AG04450 (cell line): ENCODE results near the gene LRRC8C. TPM values are rescaled to one million over a fixed set of nuclear protein-coding genes. Genes with fewer than 3 reads are reported as not detected.
A peak's percentile ranks its signal among the peaks of the same experiment; 100 is the strongest.

Source experiments
- CTCF ChIA-PET: fragments of 300-600, 350-600 bp; formaldehyde crosslinking; extraction: SDS; loops from one replicate; lab custom pipeline; 2022; ENCODE audit warnings: antibody characterized with exemption, inconsistent platforms; lab: Charles Lee
- POLR2A ChIA-PET: fragments of 350-600 bp; formaldehyde crosslinking; extraction: SDS; loops from one replicate; lab custom pipeline; 2021; ENCODE audit warnings: antibody characterized with exemption, inconsistent platforms; lab: Yijun Ruan, JAX
- DNase-seq: peaks from one replicate; pipeline ENCODE4 v3.0.0-alpha.2; 2011; ENCODE audit warnings: low read depth, low spot score
- H3K27ac ChIP-seq: one replicate; pipeline ENCODE4 v1.5.1; 2012; ENCODE audit warnings: low read depth, low read length, control low read depth
- H3K27me3 ChIP-seq: one replicate; pipeline ENCODE4 v1.6.0; 2012; ENCODE audit warnings: low read length; ENCODE audit not compliant: control insufficient read depth, insufficient read depth
- H3K4me3 ChIP-seq: 2 replicates; pipeline ENCODE4 v1.5.1; 2011; ENCODE audit warnings: mild to moderate bottlenecking, low read depth, low read length, control low read depth
- H3K9me3 ChIP-seq: 2 replicates; pipeline ENCODE4 v1.5.1; 2012; ENCODE audit warnings: low read length; ENCODE audit not compliant: control insufficient read depth, insufficient read depth
- CTCF ChIP-seq: IDR thresholded peaks from 2 replicates; pipeline ENCODE4 v1.5.1; 2011; ENCODE audit warnings: low read depth, low read length, control low read depth, inconsistent platforms
- polyA minus RNA-seq: library from RNA; depleted of rRNA, polyadenylated mRNA; stranded (reverse); fragments of >200 nt; gene quantifications from 2 replicates; pipeline ENCODE4 v1.2.3, GENCODE V29; 2011; rRNA and poly(A)+ RNA removed
- polyA plus RNA-seq: library from polyadenylated mRNA; depleted of rRNA; stranded (reverse); fragments of >200 nt; gene quantifications from 2 replicates; pipeline ENCODE4 v1.2.3, GENCODE V29; 2011; rRNA removed

LRRC8C gene
- 15.3 and 19.4 TPM in 2 replicates for polyA plus RNA-seq
- polyA minus RNA-seq, result 12.9 and 18.9 TPM in 2 replicates

- POLR2A ChIA-PET, result interaction anchor here (1.4 kb wide), 1 partner anchor 130 kb away, joined by 9 read pairs; no protein-coding TSS in a partner anchor
- peak within 1 kb of the TSS; percentile 59 for H3K27ac ChIP-seq
- CTCF ChIA-PET, result interaction anchor here (0.5 to 13.7 kb wide), 5 partner anchors 14 to 359 kb away, joined by 3 to 207 read pairs (median 3); no protein-coding TSS in a partner anchor
- H3K4me3 ChIP-seq, result peak within 1 kb of the TSS; percentile 88
- peak; percentile 23 for DNase-seq
- no peaks in the 10 kb centered on the region for H3K27me3 ChIP-seq
- TF ChIP-seq CTCF, result no peak
- H3K9me3 ChIP-seq, result peaks cover 4% of the 10 kb centered on the region; the same call in 1 of the 2 replicates
Measured at GRCh38 chr1:89632657-89633247, at the start of gene LRRC8C. Gene LRRC8C (plus strand): TSS chr1:89633120. CDS start chr1:89686474, 53,354 bp downstream.

- no peak for DNase-seq
- no peak for TF ChIP-seq CTCF
- H3K27me3 ChIP-seq, result no peaks in the 10 kb centered on the region
- ChIA-PET CTCF (interaction anchor here (1.0 kb wide), 2 partner anchors 36 to 101 kb away, joined by 3 to 4 read pairs; no protein-coding TSS in a partner anchor), POLR2A (no interaction called here)
- no peak overlapping the region for H3K27ac ChIP-seq
- no peak overlapping the region for H3K4me3 ChIP-seq
- H3K9me3 ChIP-seq, result no peaks in the 10 kb centered on the region
Measured at GRCh38 chr1:89584211-89584610, 48.7 kb upstream of the LRRC8C start.

- Histone ChIP-seq H3K4me3 (no peak overlapping the region), H3K9me3 (no peaks in the 10 kb centered on the region), H3K27ac (no peak overlapping the region), H3K27me3 (no peaks in the 10 kb centered on the region)
- no peak for DNase-seq
- TF ChIP-seq CTCF, result no peak
- CTCF ChIA-PET, result interaction anchor here (1.0 to 3.8 kb wide), 3 partner anchors 15 to 101 kb away, joined by 3 to 12 read pairs (median 4); no protein-coding TSS in a partner anchor
- POLR2A ChIA-PET, result no interaction called here
Measured at GRCh38 chr1:89584781-89585180, 48.1 kb upstream of the LRRC8C start.

GRCh38 chr1:89587729-89588161, 45.2 kb upstream of the LRRC8C start:
- H3K27ac ChIP-seq, result no peak overlapping the region
- no peak for TF ChIP-seq CTCF
- H3K4me3 ChIP-seq, result no peak overlapping the region
- no peaks in the 10 kb centered on the region for H3K9me3 ChIP-seq
- DNase-seq, result no peak
- ChIA-PET POLR2A (no interaction called here), CTCF (interaction anchor here (3.8 kb wide), 1 partner anchor 12 kb away, joined by 12 read pairs; no protein-coding TSS in a partner anchor)
- no peaks in the 10 kb centered on the region for H3K27me3 ChIP-seq

- CTCF ChIA-PET, result interaction anchor here (3.8 kb wide), 1 partner anchor 11 kb away, joined by 12 read pairs; no protein-coding TSS in a partner anchor
- no peak for DNase-seq
Measured at GRCh38 chr1:89588480-89588879, 44.4 kb upstream of the LRRC8C start.

More at GRCh38 chr1:89588480-89588879, 44.4 kb upstream of the LRRC8C start:
- Histone ChIP-seq H3K9me3 (no peaks in the 10 kb centered on the region), H3K27me3 (no peaks in the 10 kb centered on the region), H3K4me3 (no peak overlapping the region), H3K27ac (no peak overlapping the region)
- TF ChIP-seq CTCF, result no peak
- POLR2A ChIA-PET, result no interaction called here
